Measurements from ENCODE around the gene GALNT15. TPM values are rescaled to one million over a fixed set of nuclear protein-coding genes. Genes with fewer than 3 reads are reported as not detected.

Gene GALNT15
- polyA plus RNA-seq, 1 of the 3 experiments (the other 2 are of a cell fraction) = 4.7 TPM

- no peak for TF ChIP-seq EZH2phosphoT487 (IDR thresholded peaks at IDR 0.05; ENCODE audit: borderline replicate concordance, low read depth)
These were observed at the start of gene GALNT15 (continued) for GRCh38 chr3:16174389-16174788.

- Histone ChIP-seq H4K20me1 (ENCODE audit: insufficient read depth) (no peaks in the 10 kb centered on the region), H3K9me3 (no peaks in the 10 kb centered on the region), H3K4me2 (no peak overlapping the region), H3K4me1 (ENCODE audit: control insufficient read depth in 1 of 2, insufficient read depth in 2 of 2, low read depth in 1 of 2, low read length in 1 of 2) (peaks cover 0 to 14% of the 10 kb centered on the region in 2 experiments; a peak in 1 of 4 replicates), H3K27ac (ENCODE audit: low read depth in 2 of 2, low read length in 1 of 2) (no peak overlapping the region), H3F3A (replicated peaks; ENCODE audit: insufficient read depth) (peaks cover 10% of the 10 kb centered on the region), H3K9ac (no peak overlapping the region), H3K4me3 (ENCODE audit: low read depth in 2 of 2, low read length in 1 of 2) (no peak overlapping the region), H3K79me2 (ENCODE audit: insufficient read depth) (no peaks in the 10 kb centered on the region), H2AFZ (ENCODE audit: low read depth) (no peak overlapping the region), H3K27me3 (ENCODE audit: insufficient read depth) (no peaks in the 10 kb centered on the region), H3K9me2 (no peaks in the 10 kb centered on the region), H3K36me3 (replicated peaks in 1 of 2; ENCODE audit: control insufficient read depth in 1 of 2, insufficient read depth in 2 of 2, low read length in 1 of 2) (no peaks in the 10 kb centered on the region)
- POLR2A ChIA-PET = no interaction called here
- DNase-seq = no peak
- TF ChIP-seq RFX5 (IDR thresholded peaks at IDR 0.05; ENCODE audit: low read length) (no peak), TCF12 (IDR thresholded peaks at IDR 0.05) (no peak), POLR2AphosphoS5 (IDR thresholded peaks at IDR 0.05; ENCODE audit: low read depth, low read length) (no peak), ELF1 (IDR thresholded peaks at IDR 0.05) (no peak), JUND (IDR thresholded peaks at IDR 0.05) (no peak), FOXJ3 (CRISPR knock-in tag; IDR thresholded peaks at IDR 0.05) (no peak), TEAD4 (IDR thresholded peaks at IDR 0.05; ENCODE audit: borderline replicate concordance, insufficient read depth) (no peak), CTCF (IDR thresholded peaks at IDR 0.05) (no peak), NRF1 (IDR thresholded peaks at IDR 0.05; ENCODE audit: low read depth, low read length) (no peak), GATA2 (CRISPR knock-in tag; IDR thresholded peaks at IDR 0.05) (no peak), RAD21 (IDR thresholded peaks at IDR 0.05; ENCODE audit: low read length) (no peak), GABPA (IDR thresholded peaks at IDR 0.05; ENCODE audit: low read depth) (no peak), FOXM1 (IDR thresholded peaks at IDR 0.05; ENCODE audit: low read depth) (no peak), SIN3A (IDR thresholded peaks at IDR 0.05; ENCODE audit: borderline replicate concordance, low read depth, low read length) (no peak), YY1 (IDR thresholded peaks at IDR 0.05; ENCODE audit: low read depth) (no peak), RXRA (IDR thresholded peaks at IDR 0.05; ENCODE audit: borderline replicate concordance, low read depth) (no peak), RCOR1 (IDR thresholded peaks at IDR 0.05; ENCODE audit: low read length) (no peak), FOSL2 (IDR thresholded peaks at IDR 0.05; ENCODE audit: borderline replicate concordance, low read depth) (no peak)
- TF ChIP-seq, protein P1, sequence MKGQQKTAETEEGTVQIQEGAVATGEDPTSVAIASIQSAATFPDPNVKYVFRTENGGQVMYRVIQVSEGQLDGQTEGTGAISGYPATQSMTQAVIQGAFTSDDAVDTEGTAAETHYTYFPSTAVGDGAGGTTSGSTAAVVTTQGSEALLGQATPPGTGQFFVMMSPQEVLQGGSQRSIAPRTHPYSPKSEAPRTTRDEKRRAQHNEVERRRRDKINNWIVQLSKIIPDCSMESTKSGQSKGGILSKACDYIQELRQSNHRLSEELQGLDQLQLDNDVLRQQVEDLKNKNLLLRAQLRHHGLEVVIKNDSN (IDR thresholded peaks at IDR 0.05; ENCODE audit: borderline replicate concordance, low read depth) = no peak
- WGBS (ENCODE audit: low lambda C conversion rate) = 90% methylated on average over 6 of the region's 8 CpGs
- CTCF ChIA-PET = no interaction called here
These were observed 47.8 kb upstream of the GALNT15 start for GRCh38 chr3:16126634-16127033.
